NCI-H146 treated with DMSO at 0.1 percent for 48 hours (cell line): ENCODE measurements around the gene SCAP.
"Not testable (repeated sequence)": the region's sequence is repeated elsewhere in the genome, so short reads cannot be mapped to it uniquely, and the experiment has no call there.

Experiments used
- DNase-seq: peaks from one replicate; lab custom pipeline; 2025; ENCODE audit not compliant: unreplicated experiment; lab: John Stamatoyannopoulos, UW

The SCAP gene

GRCh38 chr3:47481763-47482162 lies 6.0 kb upstream of the SCAP start:
- DNase-seq = not testable (repeated sequence)

- DNase-seq = not testable (repeated sequence)
Observed at GRCh38 chr3:47480267-47480666, 4.5 kb upstream of the SCAP start.

- no peak for DNase-seq
Observed at GRCh38 chr3:47479826-47480160, 4.1 kb upstream of the SCAP start.

- DNase-seq = no peak
Observed at GRCh38 chr3:47478022-47478421, 2.3 kb upstream of the SCAP start.

GRCh38 chr3:47476644-47477199 lies 981 bp upstream of the SCAP start:
- DNase-seq = no peak

GRCh38 chr3:47476330-47476626 lies 537 bp upstream of the SCAP start:
- no peak for DNase-seq

GRCh38 chr3:47475029-47475569 lies 642 bp downstream of the SCAP start:
- peak; percentile 3 for DNase-seq

- no peak for DNase-seq
Observed at GRCh38 chr3:47473391-47473790, 2.4 kb downstream of the SCAP start.

- no peak for DNase-seq
Observed at GRCh38 chr3:47469616-47470015, 6.1 kb downstream of the SCAP start.

GRCh38 chr3:47468315-47468714 lies 7.4 kb downstream of the SCAP start:
- DNase-seq = not testable (repeated sequence)

- no peak for DNase-seq
Observed at GRCh38 chr3:47464588-47464987, 11.2 kb downstream of the SCAP start.

- not testable (repeated sequence) for DNase-seq
Observed at GRCh38 chr3:47459534-47460085, 16.1 kb downstream of the SCAP start.

- DNase-seq = no peak
Observed at GRCh38 chr3:47456984-47457383, 18.8 kb downstream of the SCAP start.

GRCh38 chr3:47455806-47456452 lies 19.8 kb downstream of the SCAP start:
- no peak for DNase-seq

GRCh38 chr3:47452453-47453215 lies 23.1 kb downstream of the SCAP start:
- DNase-seq = no peak

- DNase-seq = no peak
Observed at GRCh38 chr3:47444103-47444502, 31.6 kb downstream of the SCAP start.

- DNase-seq = no peak
Observed at GRCh38 chr3:47443611-47443995, 32.1 kb downstream of the SCAP start.

GRCh38 chr3:47441796-47442551 lies 33.8 kb downstream of the SCAP start:
- no peak for DNase-seq

GRCh38 chr3:47440131-47440530 lies 35.6 kb downstream of the SCAP start:
- DNase-seq = no peak

- no peak for DNase-seq
Observed at GRCh38 chr3:47436180-47436579, 39.6 kb downstream of the SCAP start.

- DNase-seq = no peak
Observed at GRCh38 chr3:47434849-47435248, 40.9 kb downstream of the SCAP start.
